Measurements from ENCODE around the gene PLCB4.
"Not testable (repeated sequence)": the region's sequence is repeated elsewhere in the genome, so short reads cannot be mapped to it uniquely, and the experiment has no call there.

The PLCB4 gene

DNA sequence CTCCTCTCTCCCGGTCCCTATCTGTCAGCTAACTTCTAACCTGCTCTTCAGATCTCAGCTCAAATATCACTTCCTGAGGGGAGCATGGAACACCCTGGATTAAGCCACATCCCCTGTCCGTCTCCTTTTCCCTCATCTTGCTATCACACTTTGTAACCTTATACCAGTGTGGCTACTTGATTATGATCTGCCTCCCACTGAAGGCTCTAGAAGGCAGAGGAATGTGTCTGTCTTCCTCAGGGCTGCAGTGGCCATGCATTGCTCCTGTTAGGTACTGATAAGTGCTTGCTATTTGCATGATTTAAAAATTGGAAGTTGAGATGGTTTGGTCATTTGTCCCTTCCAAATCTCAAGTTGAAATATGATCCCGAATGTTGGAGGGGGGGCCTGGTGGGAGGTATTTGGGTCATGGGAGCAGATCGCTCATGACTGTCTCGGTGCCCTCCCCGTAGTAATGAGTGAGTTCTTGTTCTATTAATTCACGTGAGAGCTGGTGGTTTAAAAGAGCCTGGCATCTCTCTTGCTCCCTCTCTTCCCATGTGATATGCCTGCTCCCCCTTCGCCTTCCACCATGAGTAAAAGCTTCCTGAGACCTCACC lies 71.4 kb downstream of the PLCB4 start:
- no peak for DNase-seq (ENCODE audit: extremely low read depth in 1 of 2, low read depth in 1 of 2)

GRCh38 chr20:9141070-9141469 lies 72.2 kb downstream of the PLCB4 start:
- DNase-seq (ENCODE audit: extremely low read depth in 1 of 2, low read depth in 1 of 2): no peak

DNA sequence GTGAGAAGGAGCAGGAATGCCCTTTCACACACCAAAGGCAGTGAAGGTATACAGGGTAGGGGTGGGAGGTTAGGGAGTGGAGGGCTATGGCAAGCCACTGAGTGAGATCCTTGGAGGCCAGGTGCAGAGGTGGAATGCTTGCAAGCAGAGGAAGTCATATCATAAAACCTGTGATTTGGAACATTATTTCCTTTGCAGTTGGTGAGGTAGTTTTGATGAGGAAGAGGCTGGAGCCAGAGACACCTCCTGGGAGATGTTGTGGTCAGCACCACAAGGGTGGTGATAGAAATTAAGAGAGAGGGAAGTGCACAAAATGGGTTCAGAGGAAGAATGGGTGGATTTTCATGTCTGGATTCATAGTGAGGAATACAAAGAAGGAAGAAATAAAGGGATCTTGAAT lies 73.0 kb downstream of the PLCB4 start:
- no peak for DNase-seq (ENCODE audit: extremely low read depth in 1 of 2, low read depth in 1 of 2)

DNA sequence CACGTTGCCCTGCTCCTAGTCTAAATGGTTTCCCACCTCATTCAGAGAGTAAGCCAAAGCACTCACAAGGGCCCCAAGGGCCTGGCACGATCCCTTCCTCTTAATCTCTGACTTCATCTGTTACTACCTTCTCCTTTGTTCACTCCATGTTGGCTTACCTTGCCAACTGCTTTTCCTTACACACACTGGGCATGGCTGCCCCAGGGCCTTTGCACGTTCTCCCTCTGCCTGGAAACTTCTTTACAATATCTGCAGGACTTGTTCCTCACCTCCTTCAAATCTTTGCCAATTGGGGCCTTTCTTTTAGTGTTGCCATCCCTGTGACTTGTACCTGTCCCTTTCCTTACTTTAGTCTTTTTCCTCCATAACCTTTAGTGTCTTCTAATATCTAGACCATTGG lies 73.9 kb downstream of the PLCB4 start:
- no peak for DNase-seq (ENCODE audit: extremely low read depth in 1 of 2, low read depth in 1 of 2)

GRCh38 chr20:9143926-9144325 lies 75.0 kb downstream of the PLCB4 start:
- DNase-seq (ENCODE audit: extremely low read depth in 1 of 2, low read depth in 1 of 2): no peak

DNA sequence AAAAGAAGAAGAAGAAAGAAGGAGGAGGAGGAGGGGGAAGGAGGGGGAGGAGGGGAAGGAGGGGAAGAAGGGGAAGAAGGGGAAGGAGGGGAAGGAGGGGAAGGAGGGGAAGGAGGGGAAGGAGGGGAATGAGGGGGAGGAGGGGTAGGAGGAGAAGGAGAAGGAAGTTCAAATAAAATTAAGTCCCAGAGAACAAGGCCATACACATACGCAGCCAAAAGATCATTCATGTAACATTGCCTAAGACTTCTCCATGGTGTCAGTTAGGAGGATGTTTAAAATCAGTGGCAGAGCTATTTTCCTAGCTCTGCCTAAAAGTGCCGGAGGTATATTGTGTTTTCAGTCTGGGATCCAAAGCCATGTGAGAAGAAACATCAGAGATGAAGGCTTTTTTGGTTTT lies 75.8 kb downstream of the PLCB4 start:
- DNase-seq (ENCODE audit: extremely low read depth in 1 of 2, low read depth in 1 of 2): no peak

DNA sequence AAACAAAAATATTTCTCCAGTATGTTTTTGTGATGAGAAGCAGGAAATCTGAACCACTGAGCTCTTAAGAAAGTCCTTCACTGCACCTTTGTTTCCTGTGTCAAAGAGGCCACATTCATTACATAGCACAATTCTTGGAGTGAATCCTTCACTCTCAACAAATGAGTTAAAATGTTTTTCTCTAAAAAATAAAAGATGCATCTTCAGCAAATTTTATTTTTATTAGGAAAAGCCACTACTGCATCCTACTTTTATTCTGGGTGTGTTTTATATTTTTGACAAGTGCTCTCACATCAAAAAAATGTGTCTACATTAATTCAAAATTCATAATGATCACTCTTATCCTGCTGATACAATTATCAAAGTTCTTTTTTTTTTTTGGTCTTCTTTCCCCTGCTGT lies 76.3 kb downstream of the PLCB4 start:
- DNase-seq (ENCODE audit: extremely low read depth in 1 of 2, low read depth in 1 of 2): no peak

- DNase-seq (ENCODE audit: extremely low read depth in 1 of 2, low read depth in 1 of 2): no peak
These were observed 77.8 kb downstream of the PLCB4 start for GRCh38 chr20:9146649-9147048.

DNA sequence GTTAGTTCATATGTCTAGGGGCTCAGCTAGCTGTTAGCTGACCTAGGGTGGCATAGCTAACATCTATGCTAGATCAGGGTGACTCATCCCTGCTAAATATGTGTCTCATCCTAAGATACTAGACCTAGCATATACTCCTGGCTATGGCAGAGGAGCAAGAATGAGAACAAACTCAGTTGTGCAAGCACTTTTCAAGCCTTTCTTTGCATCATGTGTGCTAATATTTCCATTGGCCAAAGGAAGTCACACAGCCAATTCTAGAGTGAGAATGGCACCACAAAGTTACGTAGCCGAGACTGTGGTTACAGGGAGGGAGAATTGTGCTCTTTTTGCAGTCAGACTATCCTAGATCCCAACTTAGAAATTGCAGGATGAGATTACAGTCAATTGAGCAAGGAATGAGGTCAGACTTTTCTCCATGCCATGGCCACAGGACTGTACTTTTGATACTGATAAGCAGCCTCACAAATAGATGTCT lies 78.7 kb downstream of the PLCB4 start:
- no peak for DNase-seq (ENCODE audit: extremely low read depth in 1 of 2, low read depth in 1 of 2)

DNA sequence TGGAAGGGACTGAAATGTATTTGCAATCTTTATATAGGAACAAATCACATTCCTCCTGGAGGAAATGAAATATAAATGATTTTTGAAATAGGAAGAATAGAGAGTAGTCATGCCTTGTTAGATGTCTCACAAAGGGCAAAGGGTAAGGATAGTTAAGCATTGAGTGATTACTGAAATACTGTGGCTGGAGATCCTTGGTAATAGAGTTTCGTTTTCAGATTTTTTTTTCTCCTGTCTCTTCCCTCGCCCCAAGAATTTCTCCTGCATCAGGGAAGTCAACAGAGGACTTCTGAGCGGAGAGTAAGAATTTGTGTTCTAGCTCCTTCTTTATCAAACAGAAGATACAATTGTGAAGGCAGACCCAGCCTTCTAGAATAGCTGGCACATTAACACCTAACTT lies 79.4 kb downstream of the PLCB4 start:
- DNase-seq (ENCODE audit: extremely low read depth in 1 of 2, low read depth in 1 of 2): no peak

DNA sequence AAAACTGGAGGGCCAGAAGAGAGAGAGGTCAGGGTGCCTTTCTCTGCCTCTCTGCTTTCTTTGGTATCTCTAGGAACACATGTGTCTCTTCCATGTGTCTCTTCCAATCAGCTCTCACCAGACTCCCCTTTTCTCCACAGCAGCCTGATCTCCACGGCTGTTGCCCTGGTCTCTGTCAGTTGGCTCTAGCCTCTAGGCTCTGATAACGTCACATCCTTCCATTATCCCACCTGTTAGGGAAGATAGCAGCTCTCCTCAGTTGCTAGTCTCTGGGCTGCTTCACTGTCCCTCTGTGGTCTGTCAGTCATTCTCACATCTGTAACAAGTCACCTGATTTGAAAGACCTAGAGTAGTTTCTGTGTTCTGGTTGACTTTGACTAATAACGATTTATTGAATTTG lies 80.2 kb downstream of the PLCB4 start:
- no peak for DNase-seq (ENCODE audit: extremely low read depth in 1 of 2, low read depth in 1 of 2)

DNA sequence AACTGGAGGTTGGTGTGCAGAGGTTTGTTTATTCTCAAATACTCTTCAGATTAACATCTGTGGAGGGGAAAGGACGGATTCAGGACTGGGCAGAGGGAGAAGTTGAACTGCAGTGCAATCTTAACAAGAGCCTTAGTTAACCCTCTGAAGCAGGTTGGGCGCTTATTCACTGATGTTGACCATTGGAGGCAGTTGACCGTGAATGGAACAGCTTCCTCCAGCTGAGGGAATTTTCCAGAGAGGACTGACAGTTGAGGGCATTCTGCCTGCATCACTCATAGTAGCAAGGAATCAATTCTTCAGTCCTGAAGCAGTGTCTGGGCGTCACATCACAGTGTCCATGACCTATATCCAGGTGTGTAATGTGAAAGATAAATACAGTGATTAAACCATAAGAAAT lies 80.9 kb downstream of the PLCB4 start:
- no peak for DNase-seq (ENCODE audit: extremely low read depth in 1 of 2, low read depth in 1 of 2)

DNA sequence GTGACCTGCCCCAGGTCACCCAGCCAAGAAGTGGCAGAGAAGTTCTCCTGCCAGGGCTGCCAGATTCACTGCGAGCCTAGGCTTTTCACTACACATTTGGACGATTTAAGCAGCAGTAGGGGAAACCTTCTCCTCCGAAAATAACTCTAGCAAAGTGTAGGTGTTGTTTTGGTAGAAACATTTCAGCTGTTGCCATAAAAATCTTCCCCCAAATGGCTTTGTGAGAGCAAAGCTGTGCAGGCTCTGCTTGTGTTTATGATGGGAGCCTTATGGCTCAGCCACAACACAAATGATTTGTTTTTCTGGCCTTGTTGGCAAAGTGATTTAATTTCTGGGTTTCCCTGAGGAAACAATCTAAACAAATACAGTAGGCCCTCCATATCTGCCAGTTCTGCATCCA lies 81.8 kb downstream of the PLCB4 start:
- no peak for DNase-seq (ENCODE audit: extremely low read depth in 1 of 2, low read depth in 1 of 2)

- not testable (repeated sequence) for DNase-seq (ENCODE audit: extremely low read depth in 1 of 2, low read depth in 1 of 2)
These were observed 83.3 kb downstream of the PLCB4 start for GRCh38 chr20:9152139-9152538.

GRCh38 chr20:9154464-9155024 lies 85.7 kb downstream of the PLCB4 start:
- no peak for DNase-seq (ENCODE audit: extremely low read depth in 1 of 2, low read depth in 1 of 2)

DNA sequence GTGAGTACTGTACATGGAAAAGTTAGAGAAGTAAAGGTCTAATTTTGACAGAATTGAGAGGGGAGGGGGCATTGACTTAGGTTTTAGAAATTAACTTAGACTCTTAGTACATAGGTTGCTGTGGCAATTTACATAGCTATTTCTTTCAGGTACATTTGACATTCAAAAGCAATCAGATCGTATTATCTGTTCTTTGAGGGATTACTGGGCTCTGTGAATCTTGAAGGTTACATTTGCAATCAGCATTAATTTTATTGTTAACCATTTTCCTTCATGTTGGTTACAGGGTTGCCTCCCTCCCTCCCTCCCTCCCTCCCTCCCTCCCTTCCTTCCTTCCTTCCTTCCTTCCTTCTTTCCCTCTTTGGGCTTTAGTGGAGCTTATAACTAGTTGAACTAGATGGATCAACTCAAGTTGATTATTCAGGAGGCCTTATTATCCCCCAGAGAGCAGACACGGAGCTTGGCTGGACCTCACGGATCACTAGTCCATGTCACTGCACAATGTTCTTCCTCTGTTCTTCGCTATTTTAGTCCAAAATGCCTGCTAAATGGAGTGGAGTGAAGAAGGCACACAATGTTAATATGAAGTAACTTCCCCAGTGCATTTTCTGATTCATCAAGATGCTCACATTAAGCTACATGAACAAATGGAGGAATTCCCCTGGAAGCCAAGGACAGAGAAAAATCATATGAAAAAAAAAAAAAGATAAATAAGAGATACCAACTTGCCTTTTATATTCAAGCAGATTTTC lies 87.8 kb downstream of the PLCB4 start:
- DNase-seq (ENCODE audit: extremely low read depth in 1 of 2, low read depth in 1 of 2): no peak

DNA sequence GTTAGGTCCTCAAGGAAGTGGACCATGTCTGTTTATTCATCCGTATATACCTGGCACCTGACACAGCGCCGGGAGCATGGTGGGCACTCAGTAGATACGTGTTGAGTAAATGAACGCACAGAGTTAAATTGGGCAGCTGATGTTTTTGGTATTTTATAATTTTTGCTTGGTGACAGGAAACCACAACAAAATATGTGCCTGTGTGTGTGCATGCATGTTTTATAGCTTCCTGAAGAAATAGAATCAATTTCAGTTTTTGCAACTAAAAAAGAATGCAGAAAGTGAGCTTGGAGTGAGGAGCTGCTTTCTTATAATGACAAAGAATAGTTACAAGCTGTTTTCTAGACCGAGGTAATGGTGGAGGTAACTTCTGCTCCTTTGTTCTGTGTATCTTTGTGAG lies 91.4 kb downstream of the PLCB4 start:
- DNase-seq (ENCODE audit: extremely low read depth in 1 of 2, low read depth in 1 of 2): no peak

GRCh38 chr20:9160757-9161156 lies 91.9 kb downstream of the PLCB4 start:
- DNase-seq (ENCODE audit: extremely low read depth in 1 of 2, low read depth in 1 of 2): no peak

DNA sequence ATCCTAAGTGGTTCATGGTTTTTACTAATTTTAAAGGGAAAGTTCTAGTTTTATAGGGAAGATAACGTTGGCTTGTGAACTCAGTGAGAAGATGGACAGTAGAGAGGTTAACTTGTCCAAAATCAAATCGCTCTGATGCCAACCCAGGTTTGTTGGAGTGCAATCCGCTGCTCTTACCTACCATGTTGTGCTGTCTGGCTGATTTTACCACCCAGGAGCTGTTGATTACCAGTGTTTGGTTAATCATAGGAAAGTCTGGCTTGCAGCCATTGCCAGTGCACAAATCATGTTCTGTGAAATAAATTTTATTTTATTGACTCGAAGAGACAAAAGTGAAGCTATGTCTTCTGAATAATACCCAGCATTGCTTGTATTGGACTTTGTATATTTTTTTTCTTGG lies 92.4 kb downstream of the PLCB4 start:
- no peak for DNase-seq (ENCODE audit: extremely low read depth in 1 of 2, low read depth in 1 of 2)

DNA sequence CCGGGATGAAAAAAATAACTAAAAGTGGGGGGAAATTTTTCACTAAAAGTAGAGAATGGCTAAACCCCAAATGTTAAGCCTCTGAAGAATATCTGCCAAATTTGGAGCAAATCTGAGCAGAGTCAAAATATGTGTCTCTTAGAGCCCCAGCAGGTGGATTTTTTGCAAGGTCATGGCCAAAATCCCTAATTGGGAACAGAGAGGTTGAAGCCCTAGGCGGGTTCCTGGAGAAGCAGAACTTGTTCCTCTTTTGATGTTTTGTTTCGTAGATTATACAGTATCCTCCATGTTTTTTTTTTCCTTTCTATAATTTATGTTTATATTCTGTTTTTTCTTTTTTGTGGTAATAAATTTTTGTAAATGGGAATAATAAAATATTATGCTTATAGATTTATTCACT lies 94.4 kb downstream of the PLCB4 start:
- DNase-seq (ENCODE audit: extremely low read depth in 1 of 2, low read depth in 1 of 2): no peak

- no peak for DNase-seq (ENCODE audit: extremely low read depth in 1 of 2, low read depth in 1 of 2)
These were observed 95.1 kb downstream of the PLCB4 start for GRCh38 chr20:9163995-9164394.

DNA sequence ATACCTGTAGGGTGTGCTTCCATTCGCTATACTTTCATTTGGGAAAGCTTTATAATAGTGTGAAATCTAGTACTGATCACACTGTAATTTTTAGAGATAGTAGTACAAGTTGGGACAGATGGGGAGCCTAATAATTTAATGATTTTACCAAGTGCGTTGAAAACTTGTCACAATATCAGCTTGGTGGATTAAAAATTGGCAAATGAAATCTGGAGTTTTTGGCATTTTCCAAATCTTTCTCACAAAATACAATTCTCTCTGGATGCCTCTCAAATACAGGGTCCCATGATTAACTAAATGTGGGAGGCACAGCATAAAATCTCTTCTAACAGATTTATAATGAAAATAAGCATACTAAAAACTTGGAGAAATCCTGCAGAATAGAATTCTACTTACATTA lies 96.4 kb downstream of the PLCB4 start:
- no peak for DNase-seq (ENCODE audit: extremely low read depth in 1 of 2, low read depth in 1 of 2)

Data from stimulated activated CD8-positive, alpha-beta memory T cell treated with anti-CD3 and anti-CD28 coated beads, Interleukin-7, amount 100 ng/mL, for 48 hours (primary cell).